ENCODE data around the gene ZBTB32. TPM values are rescaled to one million over a fixed set of nuclear protein-coding genes. Genes with fewer than 3 reads are reported as not detected.
"Not testable (repeated sequence)": the region's sequence is repeated elsewhere in the genome, so short reads cannot be mapped to it uniquely, and the experiment has no call there.

The ZBTB32 gene
- polyA plus RNA-seq, 4 donors = 0.22 to 0.35 TPM; not detected in 2

DNA sequence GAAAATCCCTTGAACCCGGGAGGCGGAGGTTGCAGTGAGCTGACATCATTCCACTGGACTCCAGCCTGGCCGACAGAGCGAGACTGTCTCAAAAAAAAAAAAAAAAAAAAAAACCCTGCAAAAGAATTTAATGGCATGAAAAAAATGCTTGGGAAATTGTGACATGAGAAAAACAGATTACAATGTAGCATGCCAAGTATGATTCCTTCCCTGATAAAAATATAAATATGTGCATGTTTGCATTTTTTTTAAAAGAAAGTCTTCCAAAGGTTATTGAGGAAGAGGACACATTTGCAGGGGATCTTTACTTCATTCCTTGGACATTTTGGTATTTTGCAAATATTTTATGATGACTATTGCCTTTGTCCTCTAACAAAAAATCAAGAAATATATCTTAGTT lies 14.5 kb upstream of the ZBTB32 start:
- WGBS, 3 donors = 67 to 87% (median 68%) methylated on average over 4 of the region's 4 CpGs
- DNase-seq = no peak
- Histone ChIP-seq H3K27me3 (ENCODE audit: control insufficient read depth in 3 of 3, insufficient read depth in 3 of 3, low read length in 3 of 3) (no peaks in the 10 kb centered on the region), H3K36me3 (ENCODE audit: control insufficient read depth in 3 of 3, insufficient read depth in 2 of 3, low read depth in 1 of 3, low read length in 3 of 3) (no peaks in the 10 kb centered on the region), H3K9me3 (ENCODE audit: control insufficient read depth in 2 of 2, insufficient read depth in 1 of 2, low read depth in 1 of 2, low read length in 1 of 2) (no peaks in the 10 kb centered on the region), H3K4me3 (ENCODE audit: low read depth in 1 of 3, low read length in 3 of 3) (no peak overlapping the region), H3K27ac (ENCODE audit: low read depth in 1 of 3, low read length in 2 of 3) (no peak overlapping the region), H3K4me1 (ENCODE audit: control insufficient read depth in 3 of 3, insufficient read depth in 2 of 3, low read depth in 1 of 3, low read length in 2 of 3) (no peaks in the 10 kb centered on the region)
- no peak for FAIRE-seq

DNA sequence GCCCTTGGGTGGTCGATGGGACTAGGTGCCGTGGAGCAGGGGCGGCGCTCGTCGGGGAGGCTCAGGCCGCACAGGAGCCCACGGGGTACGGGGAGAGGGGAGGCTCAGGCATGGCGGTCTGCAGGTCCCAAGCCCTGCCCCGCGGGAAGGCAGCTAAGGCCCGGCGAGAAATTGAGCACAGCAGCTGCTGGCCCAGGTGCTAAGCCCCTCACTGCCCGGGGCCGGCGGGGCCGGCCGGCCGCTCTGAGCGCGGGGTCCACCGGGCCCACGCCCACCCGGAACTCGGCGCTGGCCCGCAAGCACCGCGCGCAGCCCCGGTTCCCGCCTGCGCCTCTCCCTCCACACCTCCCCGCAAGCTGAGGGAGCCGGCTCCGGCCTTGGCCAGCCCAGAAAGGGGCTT lies 13.3 kb upstream of the ZBTB32 start:
- H3K27ac ChIP-seq (ENCODE audit: low read depth in 1 of 3, low read length in 2 of 3); DNase-seq; H3K27me3 ChIP-seq (ENCODE audit: control insufficient read depth in 3 of 3, insufficient read depth in 3 of 3, low read length in 3 of 3); H3K36me3 ChIP-seq (ENCODE audit: control insufficient read depth in 3 of 3, insufficient read depth in 2 of 3, low read depth in 1 of 3, low read length in 3 of 3); H3K4me1 ChIP-seq (ENCODE audit: control insufficient read depth in 3 of 3, insufficient read depth in 2 of 3, low read depth in 1 of 3, low read length in 2 of 3); FAIRE-seq; H3K4me3 ChIP-seq (ENCODE audit: low read depth in 1 of 3, low read length in 3 of 3); H3K9me3 ChIP-seq (ENCODE audit: control insufficient read depth in 2 of 2, insufficient read depth in 1 of 2, low read depth in 1 of 2, low read length in 1 of 2): not testable (repeated sequence)
- 92 to 95% (median 95%) methylated on average over 23 to 37 of the region's 37 CpGs for WGBS, 3 donors

DNA sequence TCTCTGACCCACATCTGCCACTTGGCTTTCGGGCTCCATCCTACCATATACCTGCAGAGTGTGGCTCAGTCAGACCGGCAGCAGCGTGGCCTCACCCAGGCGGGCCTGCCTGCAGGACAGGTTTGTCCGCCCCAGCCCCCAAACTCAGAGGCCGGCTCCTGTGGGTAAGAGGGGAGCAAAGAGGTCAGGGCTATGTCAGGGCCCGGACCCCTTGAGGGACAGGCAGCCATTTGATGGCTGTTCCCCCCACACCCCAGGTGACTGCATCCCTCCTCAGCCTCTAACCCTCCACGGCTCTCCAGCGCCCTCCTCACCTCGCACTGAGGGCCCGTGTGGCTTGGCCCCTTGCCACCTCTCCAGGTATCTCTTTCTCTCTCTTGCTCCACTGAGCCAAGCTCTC lies 12.3 kb upstream of the ZBTB32 start:
- H3K4me3 ChIP-seq (ENCODE audit: low read depth in 1 of 3, low read length in 3 of 3) = no peak overlapping the region
- FAIRE-seq (no peak), DNase-seq (no peak)
- no peak overlapping the region for H3K27ac ChIP-seq (ENCODE audit: low read depth in 1 of 3, low read length in 2 of 3)
- WGBS, 3 donors = 33 to 72% (median 51%) methylated on average over 11 of the region's 11 CpGs
- H3K27me3 ChIP-seq (ENCODE audit: control insufficient read depth in 3 of 3, insufficient read depth in 3 of 3, low read length in 3 of 3) = no peaks in the 10 kb centered on the region
- H3K9me3 ChIP-seq (ENCODE audit: control insufficient read depth in 2 of 2, insufficient read depth in 1 of 2, low read depth in 1 of 2, low read length in 1 of 2) = no peaks in the 10 kb centered on the region
- no peaks in the 10 kb centered on the region for H3K36me3 ChIP-seq (ENCODE audit: control insufficient read depth in 3 of 3, insufficient read depth in 2 of 3, low read depth in 1 of 3, low read length in 3 of 3)
- no peaks in the 10 kb centered on the region for H3K4me1 ChIP-seq (ENCODE audit: control insufficient read depth in 3 of 3, insufficient read depth in 2 of 3, low read depth in 1 of 3, low read length in 2 of 3)

DNA sequence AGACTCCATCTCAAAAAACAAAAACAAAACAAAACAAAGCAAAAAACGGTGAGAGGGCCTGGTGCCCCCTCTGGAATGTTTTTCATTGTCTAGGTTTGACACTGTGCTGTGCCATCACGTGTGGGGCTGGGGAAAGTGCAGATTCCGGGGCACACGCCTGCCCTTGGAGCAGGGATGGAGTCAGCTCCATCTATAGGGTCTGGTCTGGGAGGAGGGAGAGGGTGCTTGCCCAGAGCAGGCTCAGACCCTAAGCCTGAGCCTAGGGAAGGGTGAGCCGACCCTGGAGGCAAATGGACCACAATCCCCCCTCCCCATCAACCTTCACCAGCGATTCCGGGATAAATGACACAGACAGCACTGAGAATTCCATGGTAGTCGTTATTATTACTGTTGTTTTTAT lies 10.9 kb upstream of the ZBTB32 start:
- WGBS, 3 donors = 6 to 13% (median 10%) methylated on average over 8 of the region's 8 CpGs

DNA sequence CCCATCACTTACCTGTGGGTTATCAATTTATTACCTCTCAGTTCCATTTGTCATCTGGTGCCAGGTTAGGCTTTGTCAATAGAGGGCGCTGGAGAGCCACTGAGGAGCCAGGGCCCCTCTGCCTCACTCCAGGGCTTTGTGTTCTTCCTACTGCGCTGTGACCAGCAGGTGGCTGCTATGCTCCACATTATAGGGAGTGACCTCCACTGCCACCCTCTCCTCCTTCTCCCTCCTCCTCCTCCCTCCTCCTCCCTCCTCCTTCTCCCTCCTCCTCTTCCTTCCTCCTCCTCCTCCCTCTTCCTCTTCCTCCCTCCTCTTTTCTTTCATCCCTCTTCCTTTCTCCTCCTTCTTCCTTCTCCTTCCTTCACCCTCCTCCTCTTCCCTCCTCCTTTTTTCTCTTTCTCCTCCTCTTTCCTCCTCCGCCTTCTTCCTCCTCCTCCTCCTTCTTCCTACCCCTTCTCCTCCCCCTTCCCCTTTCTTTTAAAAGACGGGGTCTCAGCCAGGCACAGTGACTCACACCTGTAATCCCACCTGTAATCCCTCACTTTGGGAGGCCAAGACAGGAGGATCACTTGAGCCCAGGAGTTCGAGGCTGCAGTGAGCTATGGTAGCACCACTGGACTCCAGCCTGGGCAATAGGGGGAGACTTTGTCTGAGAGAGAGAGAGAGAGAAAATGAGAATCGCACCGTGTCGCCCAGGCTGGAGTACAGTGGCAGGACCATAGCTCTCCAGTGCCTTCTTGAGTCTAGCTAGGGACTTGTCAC lies 10.3 kb upstream of the ZBTB32 start:
- Histone ChIP-seq H3K4me3 (ENCODE audit: low read depth in 1 of 3, low read length in 3 of 3) (no peak overlapping the region), H3K27me3 (ENCODE audit: control insufficient read depth in 3 of 3, insufficient read depth in 3 of 3, low read length in 3 of 3) (no peaks in the 10 kb centered on the region), H3K27ac (ENCODE audit: low read depth in 1 of 3, low read length in 2 of 3) (no peak overlapping the region), H3K4me1 (ENCODE audit: control insufficient read depth in 3 of 3, insufficient read depth in 2 of 3, low read depth in 1 of 3, low read length in 2 of 3) (no peaks in the 10 kb centered on the region), H3K36me3 (ENCODE audit: control insufficient read depth in 3 of 3, insufficient read depth in 2 of 3, low read depth in 1 of 3, low read length in 3 of 3) (no peaks in the 10 kb centered on the region), H3K9me3 (ENCODE audit: control insufficient read depth in 2 of 2, insufficient read depth in 1 of 2, low read depth in 1 of 2, low read length in 1 of 2) (no peaks in the 10 kb centered on the region)
- FAIRE-seq (no peak), DNase-seq (peak; percentile 93 to 94)
- 34 to 37% (median 37%) methylated on average over 8 of the region's 8 CpGs for WGBS, 3 donors

More for the DNA sequence above, 10.9 kb upstream of the ZBTB32 start:
- Histone ChIP-seq H3K27ac (ENCODE audit: low read depth in 1 of 3, low read length in 2 of 3) (no peak overlapping the region), H3K4me3 (ENCODE audit: low read depth in 1 of 3, low read length in 3 of 3) (no peak overlapping the region), H3K36me3 (ENCODE audit: control insufficient read depth in 3 of 3, insufficient read depth in 2 of 3, low read depth in 1 of 3, low read length in 3 of 3) (no peaks in the 10 kb centered on the region), H3K27me3 (ENCODE audit: control insufficient read depth in 3 of 3, insufficient read depth in 3 of 3, low read length in 3 of 3) (no peaks in the 10 kb centered on the region), H3K4me1 (ENCODE audit: control insufficient read depth in 3 of 3, insufficient read depth in 2 of 3, low read depth in 1 of 3, low read length in 2 of 3) (no peaks in the 10 kb centered on the region), H3K9me3 (ENCODE audit: control insufficient read depth in 2 of 2, insufficient read depth in 1 of 2, low read depth in 1 of 2, low read length in 1 of 2) (no peaks in the 10 kb centered on the region)
- DNase-seq (no peak), FAIRE-seq (no peak)

DNA sequence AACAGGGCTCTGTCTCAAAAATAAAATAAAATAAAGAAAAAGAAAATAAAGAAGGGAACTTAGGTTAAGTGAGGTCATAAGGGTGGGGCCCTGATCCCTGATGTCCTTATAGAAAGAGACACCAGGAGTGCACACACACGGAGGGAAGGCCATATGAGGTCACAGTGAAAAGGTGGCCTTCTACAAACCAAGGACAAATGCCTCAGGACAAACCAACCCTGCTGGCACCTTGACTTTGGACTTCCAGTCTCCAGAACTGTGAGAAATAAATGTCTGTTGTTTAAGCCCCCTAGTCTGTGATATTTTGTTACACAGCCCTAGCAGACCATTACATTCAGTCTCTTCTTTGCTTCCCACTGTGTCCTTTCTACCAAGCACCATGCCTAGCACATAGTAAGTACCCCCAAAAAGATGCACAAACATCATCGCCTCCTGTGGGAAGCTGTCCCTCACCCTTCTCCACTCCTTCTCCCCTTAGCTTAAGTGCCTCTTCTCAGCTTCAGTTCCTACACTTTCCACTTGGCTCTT lies 8.4 kb upstream of the ZBTB32 start:
- H3K4me1 ChIP-seq (ENCODE audit: control insufficient read depth in 3 of 3, insufficient read depth in 2 of 3, low read depth in 1 of 3, low read length in 2 of 3) = no peaks in the 10 kb centered on the region
- DNase-seq = no peak
- no peaks in the 10 kb centered on the region for H3K9me3 ChIP-seq (ENCODE audit: control insufficient read depth in 2 of 2, insufficient read depth in 1 of 2, low read depth in 1 of 2, low read length in 1 of 2)
- no peaks in the 10 kb centered on the region for H3K36me3 ChIP-seq (ENCODE audit: control insufficient read depth in 3 of 3, insufficient read depth in 2 of 3, low read depth in 1 of 3, low read length in 3 of 3)
- no peak overlapping the region for H3K4me3 ChIP-seq (ENCODE audit: low read depth in 1 of 3, low read length in 3 of 3)
- no peak for FAIRE-seq
- no peaks in the 10 kb centered on the region for H3K27me3 ChIP-seq (ENCODE audit: control insufficient read depth in 3 of 3, insufficient read depth in 3 of 3, low read length in 3 of 3)
- WGBS, 3 donors = 68 to 87% (median 70%) methylated on average over 2 of the region's 2 CpGs
- no peak overlapping the region for H3K27ac ChIP-seq (ENCODE audit: low read depth in 1 of 3, low read length in 2 of 3)

DNA sequence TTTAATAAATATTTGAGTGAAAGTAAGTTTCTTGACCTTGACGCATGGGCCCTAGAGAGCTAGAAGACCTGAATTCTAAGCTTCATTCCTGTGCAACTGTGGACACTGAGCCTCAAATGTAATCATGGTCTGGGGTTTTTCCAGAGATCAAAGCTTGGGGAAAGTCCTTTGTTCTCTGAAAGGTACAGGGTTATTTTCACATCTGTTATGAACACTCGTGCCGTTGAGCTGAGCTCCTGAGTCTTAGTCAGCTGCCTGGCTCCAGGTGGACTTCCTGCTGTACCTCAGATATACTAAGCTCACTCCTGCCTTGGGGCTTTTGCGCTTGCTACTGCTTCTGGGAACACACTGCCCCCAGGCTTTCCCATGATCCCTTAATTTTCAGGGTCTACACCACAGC lies 7.5 kb upstream of the ZBTB32 start:
- Histone ChIP-seq H3K36me3 (ENCODE audit: control insufficient read depth in 3 of 3, insufficient read depth in 2 of 3, low read depth in 1 of 3, low read length in 3 of 3) (no peaks in the 10 kb centered on the region), H3K9me3 (ENCODE audit: control insufficient read depth in 2 of 2, insufficient read depth in 1 of 2, low read depth in 1 of 2, low read length in 1 of 2) (no peaks in the 10 kb centered on the region), H3K4me3 (ENCODE audit: low read depth in 1 of 3, low read length in 3 of 3) (no peak overlapping the region), H3K27ac (ENCODE audit: low read depth in 1 of 3, low read length in 2 of 3) (no peak overlapping the region), H3K27me3 (ENCODE audit: control insufficient read depth in 3 of 3, insufficient read depth in 3 of 3, low read length in 3 of 3) (no peaks in the 10 kb centered on the region), H3K4me1 (ENCODE audit: control insufficient read depth in 3 of 3, insufficient read depth in 2 of 3, low read depth in 1 of 3, low read length in 2 of 3) (peaks cover 0 to under 1% (median 0%) of the 10 kb centered on the region in 3 donors)
- no peak for DNase-seq
- 44 to 67% (median 53%) methylated on average over 4 of the region's 4 CpGs for WGBS, 3 donors
- no peak for FAIRE-seq

DNA sequence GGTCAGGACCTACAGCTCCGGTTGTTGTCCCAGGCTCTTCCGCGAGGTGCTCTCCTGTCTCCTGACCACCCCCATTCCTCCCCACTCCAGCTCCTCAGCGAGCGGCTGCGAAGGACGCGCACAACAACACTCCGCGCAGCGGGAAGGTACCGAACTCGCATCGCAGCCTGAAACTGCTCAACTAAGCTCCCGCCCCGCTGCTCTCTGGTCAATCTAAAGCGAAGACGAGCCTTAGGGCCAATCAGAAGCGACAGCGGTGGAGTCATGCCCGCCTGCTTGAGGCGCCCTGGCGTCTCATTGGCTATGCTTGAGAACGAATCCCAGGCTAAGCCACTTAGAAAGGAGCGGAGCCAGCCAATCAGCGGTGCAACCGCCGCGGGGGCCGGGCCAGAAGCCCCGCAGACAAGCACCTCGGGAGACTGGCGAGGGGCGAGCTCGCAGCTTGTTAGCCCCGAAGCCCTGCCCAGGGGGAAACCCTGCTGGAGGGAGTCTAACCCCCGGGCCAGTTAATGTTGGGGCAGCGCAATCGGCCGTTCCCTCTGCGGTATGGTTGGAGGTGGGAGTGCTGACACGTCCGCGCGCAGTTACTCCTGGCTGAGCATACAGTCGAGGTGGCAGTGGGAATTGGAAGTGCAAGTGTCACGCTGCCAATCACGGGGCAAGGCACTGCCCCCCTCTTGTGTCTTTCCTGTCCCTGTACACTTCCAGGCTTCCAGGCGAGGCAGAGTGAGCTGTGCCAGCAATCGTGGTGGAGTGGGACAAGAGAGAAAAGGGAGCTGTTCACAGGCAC lies 1.9 kb upstream of the ZBTB32 start:
- H3K27ac ChIP-seq (ENCODE audit: low read depth in 1 of 3, low read length in 2 of 3) = peak overlapping the region in 1 of 3 donors; percentile 7

More for the DNA sequence above, 1.9 kb upstream of the ZBTB32 start:
- H3K36me3 ChIP-seq (ENCODE audit: control insufficient read depth in 3 of 3, insufficient read depth in 2 of 3, low read depth in 1 of 3, low read length in 3 of 3) = no peaks in the 10 kb centered on the region
- WGBS, 3 donors = 0 to 1% (median 0%) methylated on average over 45 to 50 of the region's 50 CpGs
- peaks cover 0 to 9% (median 0%) of the 10 kb centered on the region in 3 donors for H3K4me1 ChIP-seq (ENCODE audit: control insufficient read depth in 3 of 3, insufficient read depth in 2 of 3, low read depth in 1 of 3, low read length in 2 of 3)
- peak; percentile 97 to 98 for DNase-seq
- no peaks in the 10 kb centered on the region for H3K9me3 ChIP-seq (ENCODE audit: control insufficient read depth in 2 of 2, insufficient read depth in 1 of 2, low read depth in 1 of 2, low read length in 1 of 2)
- H3K27me3 ChIP-seq (ENCODE audit: control insufficient read depth in 3 of 3, insufficient read depth in 3 of 3, low read length in 3 of 3) = peaks cover 0 to 15% (median 0%) of the 10 kb centered on the region in 3 donors
- H3K4me3 ChIP-seq (ENCODE audit: low read depth in 1 of 3, low read length in 3 of 3) = peak overlapping the region; percentile 29 to 55 (median 46)
- FAIRE-seq = no peak

Measured in small intestine (tissue), 7 donors.